HCT116 (cell line): ENCODE results near the gene IL19. TPM values are rescaled to one million over a fixed set of nuclear protein-coding genes. Genes with fewer than 3 reads are reported as not detected.

Experiments used
- ATAC-seq: fragments of 200-7000 bp; cut with Tn5 transposase; 2 replicates; pipeline ENCODE4 v1.9.1; 2020; ENCODE audit warnings: mild to moderate bottlenecking, moderate library complexity
- BruUV-seq: library from RNA; stranded (reverse); fragments of 400-500 nt; replicated peaks from 2 replicates; lab custom pipeline; 2021; lab: Mats Ljungman, UMichigan
- CTCF ChIA-PET: fragments of 300-600 bp; sonication (Branson Sonifier 250); formaldehyde crosslinking; loops from one replicate; lab custom pipeline; 2021; ENCODE audit warnings: antibody characterized with exemption; lab: Charles Lee
- POLR2A ChIA-PET: fragments of 300-600, 350-600 bp; sonication (Branson Sonifier 250); formaldehyde crosslinking; loops from one replicate; lab custom pipeline; 2021; ENCODE audit warnings: antibody characterized with exemption; lab: Charles Lee
- RAD21 ChIA-PET, 2 experiments: fragments of 300-600 bp; sonication (Branson Sonifier 250); formaldehyde crosslinking; loops; one replicate each; lab custom pipeline; 2023; ENCODE audit warnings: low total read pairs in 2 of 2; ENCODE audit not compliant: uncharacterized antibody in 2 of 2, unreplicated experiment in 2 of 2, low non-redundant PET in 1 of 2; lab: Charles Lee
- DNase-seq: peaks from one replicate; pipeline ENCODE4 v3.0.0-alpha.2; 2010; ENCODE audit warnings: low read depth, low spot score
- H2AFZ ChIP-seq: fragments of 200-600 bp; shearing (Covaris generic), sonication (generic); 2 replicates; pipeline ENCODE4 v1.6.1; 2017; ENCODE audit warnings: low read depth, mixed run types, mixed read lengths, antibody characterized with exemption, low read length; ENCODE audit not compliant: poor library complexity, severe bottlenecking
- H3K27ac ChIP-seq: 2 replicates; pipeline ENCODE4 v1.5.1; 2012; ENCODE audit warnings: low read depth, low read length
- H3K27me3 ChIP-seq: fragments of 200-600 bp; sonication (generic); 2 replicates; pipeline ENCODE4 v1.6.1; 2016; ENCODE audit warnings: mixed run types, low read length, mixed read lengths; ENCODE audit not compliant: insufficient read depth
- H3K36me3 ChIP-seq, 2 experiments: fragments of 200-500 bp in 1 of 2; fragments of 200-600 bp in 1 of 2; sonication (Bioruptor generic) in 1 of 2; sonication (generic) in 1 of 2; 2 replicates each; pipeline versions ENCODE4 v1.5.1 to v1.6.1; 2014 to 2016; ENCODE audit warnings: low read length in 2 of 2, inconsistent platforms in 1 of 2, mixed read lengths in 1 of 2, mixed run types in 1 of 2; ENCODE audit not compliant: insufficient read depth in 2 of 2, control insufficient read depth in 1 of 2
- H3K4me1 ChIP-seq, 2 experiments: fragments of 200-600 bp in 1 of 2; sonication (generic) in 1 of 2; 2 replicates each; pipeline versions ENCODE4 v1.5.1 to v1.6.1; 2012 to 2017; ENCODE audit warnings: low read length in 2 of 2, inconsistent platforms in 1 of 2, mild to moderate bottlenecking in 1 of 2, mixed read lengths in 1 of 2, mixed run types in 1 of 2, moderate library complexity in 1 of 2; ENCODE audit not compliant: insufficient read depth in 2 of 2, control insufficient read depth in 1 of 2
- H3K4me2 ChIP-seq: fragments of 200-600 bp; sonication (generic); 2 replicates; pipeline ENCODE4 v1.6.1; 2017; ENCODE audit warnings: mixed run types, low read length, mixed read lengths
- H3K4me3 ChIP-seq, 2 experiments: fragments of 200-600 bp in 1 of 2; sonication (generic) in 1 of 2; replicated peaks in 1 of 2; 2 replicates each; pipeline ENCODE4 v1.5.1; 2011 to 2016; ENCODE audit warnings: low read length in 2 of 2, control low read depth in 1 of 2, low read depth in 1 of 2, mild to moderate bottlenecking in 1 of 2, mixed read lengths in 1 of 2, mixed run types in 1 of 2
- H3K79me2 ChIP-seq: fragments of 200-600 bp; sonication (generic); 2 replicates; pipeline ENCODE4 v1.6.1; 2017; ENCODE audit warnings: mild to moderate bottlenecking, mixed run types, low read length, moderate library complexity, mixed read lengths; ENCODE audit not compliant: insufficient read depth
- H3K9ac ChIP-seq: fragments of 200-600 bp; sonication (generic); 2 replicates; pipeline ENCODE4 v1.6.1; 2016; ENCODE audit warnings: low read length, mixed read lengths
- H3K9me2 ChIP-seq: fragments of 200-600 bp; sonication (generic), shearing (Covaris generic); 2 replicates; pipeline ENCODE4 v1.6.1; 2017; ENCODE audit warnings: mixed run types, mild to moderate bottlenecking, moderate library complexity; ENCODE audit not compliant: insufficient read depth
- H3K9me3 ChIP-seq, 2 experiments: fragments of 200-500 bp in 1 of 2; fragments of 200-600 bp in 1 of 2; sonication (Bioruptor generic) in 1 of 2; sonication (generic) in 1 of 2; 2 replicates each; pipeline ENCODE4 v1.6.1; 2014 to 2017; ENCODE audit warnings: low read length in 2 of 2, mixed read lengths in 2 of 2, inconsistent platforms in 1 of 2, low read depth in 1 of 2, mild to moderate bottlenecking in 1 of 2, mixed run types in 1 of 2, moderate library complexity in 1 of 2; ENCODE audit not compliant: control insufficient read depth in 1 of 2, insufficient read depth in 1 of 2
- H4K20me1 ChIP-seq: fragments of 200-600 bp; sonication (generic), shearing (Covaris generic); 2 replicates; pipeline ENCODE4 v1.6.1; 2017; ENCODE audit warnings: mixed run types, mild to moderate bottlenecking, moderate library complexity; ENCODE audit not compliant: insufficient read depth
- CBX3 ChIP-seq: IDR thresholded peaks from 2 replicates; pipeline ENCODE4 v1.6.1; 2012; ENCODE audit warnings: low read depth
- CEBPB ChIP-seq: IDR thresholded peaks from 2 replicates; pipeline ENCODE4 v1.6.1; 2012; ENCODE audit warnings: low read depth
- ELF1 ChIP-seq: IDR thresholded peaks from 2 replicates; pipeline ENCODE4 v1.6.1; 2012; ENCODE audit warnings: low read depth, borderline replicate concordance
- EZH2 ChIP-seq: fragments of 200-600 bp; sonication (generic); IDR thresholded peaks from 2 replicates; pipeline ENCODE4 v1.6.1; 2017; ENCODE audit warnings: antibody characterized with exemption, mixed run types
- EZH2phosphoT487 ChIP-seq: fragments of 200-600 bp; IDR thresholded peaks from 2 replicates; pipeline ENCODE4 v1.6.1; 2018; ENCODE audit warnings: antibody characterized with exemption, borderline replicate concordance
- FOSL1 ChIP-seq: IDR thresholded peaks from 2 replicates; pipeline ENCODE4 v1.6.1; 2012; ENCODE audit warnings: low read depth
- JUND ChIP-seq: IDR thresholded peaks from 2 replicates; pipeline ENCODE4 v1.6.1; 2012
- POLR2A ChIP-seq: IDR thresholded peaks from 2 replicates; pipeline ENCODE4 v1.7.0; 2011; ENCODE audit warnings: borderline replicate concordance; ENCODE audit not compliant: insufficient read depth, insufficient read length; ENCODE audit errors: extremely low read depth
- POLR2AphosphoS5 ChIP-seq: IDR thresholded peaks from 2 replicates; pipeline ENCODE4 v1.6.1; 2011; ENCODE audit warnings: mild to moderate bottlenecking, low read depth, low read length, moderate library complexity
- RAD21 ChIP-seq: IDR thresholded peaks from 2 replicates; pipeline ENCODE4 v1.6.1; 2012; ENCODE audit warnings: low read depth, mild to moderate bottlenecking
- SIN3A ChIP-seq: IDR thresholded peaks from 2 replicates; pipeline ENCODE4 v1.6.1; 2012; ENCODE audit warnings: low read depth
- SRF ChIP-seq: IDR thresholded peaks from 2 replicates; pipeline ENCODE4 v1.6.1; 2012; ENCODE audit warnings: low read depth
- TCF7L2 ChIP-seq: IDR thresholded peaks from 2 replicates; pipeline ENCODE4 v1.7.0; 2011; ENCODE audit warnings: borderline replicate concordance, inconsistent platforms; ENCODE audit not compliant: insufficient read depth, insufficient read length; ENCODE audit errors: extremely low read depth
- YY1 ChIP-seq: IDR thresholded peaks from 2 replicates; pipeline ENCODE4 v1.6.1; 2011; ENCODE audit warnings: low read length, low read depth, moderate library complexity, mild to moderate bottlenecking; ENCODE audit not compliant: insufficient replicate concordance; ENCODE audit errors: extremely low read depth
- ZFX ChIP-seq: fragments of 450-650 bp; IDR thresholded peaks from 2 replicates; pipeline ENCODE4 v1.6.1; 2017
- ZNF274 ChIP-seq: fragments of 200-500 bp; sonication (Bioruptor generic); IDR thresholded peaks from 2 replicates; pipeline ENCODE4 v1.6.1; 2014; ENCODE audit warnings: mild to moderate bottlenecking, low read depth, low read length, inconsistent platforms
- intact Hi-C: fragments of 100-400 bp; cut with micrococcal nuclease; formaldehyde crosslinking; loops from 2 replicates; pipeline ENCODE4 v1.10.0; 2022
- total RNA-seq: library from RNA; stranded (reverse); gene quantifications from one replicate; pipeline ENCODE4 v1.2.1, GENCODE V29; 2021; ENCODE audit not compliant: unreplicated experiment
- TF ChIP-seq, protein P1 (sequence below): IDR thresholded peaks from 2 replicates; pipeline ENCODE4 v1.6.1; 2012
- TF ChIP-seq, protein P2 (sequence below): IDR thresholded peaks from 2 replicates; pipeline ENCODE4 v1.6.1; 2012
- TF ChIP-seq, protein P3 (sequence below): IDR thresholded peaks from 2 replicates; pipeline ENCODE4 v1.6.1; 2011; ENCODE audit warnings: mild to moderate bottlenecking, low read length, moderate library complexity; ENCODE audit not compliant: insufficient replicate concordance; ENCODE audit errors: extremely low read depth
- TF ChIP-seq, protein P4 (sequence below): IDR thresholded peaks from 2 replicates; pipeline ENCODE4 v1.6.1; 2012; ENCODE audit warnings: low read depth

The IL19 gene
- total RNA-seq, 1 experiment from 2014 or later = not detected

DNA sequence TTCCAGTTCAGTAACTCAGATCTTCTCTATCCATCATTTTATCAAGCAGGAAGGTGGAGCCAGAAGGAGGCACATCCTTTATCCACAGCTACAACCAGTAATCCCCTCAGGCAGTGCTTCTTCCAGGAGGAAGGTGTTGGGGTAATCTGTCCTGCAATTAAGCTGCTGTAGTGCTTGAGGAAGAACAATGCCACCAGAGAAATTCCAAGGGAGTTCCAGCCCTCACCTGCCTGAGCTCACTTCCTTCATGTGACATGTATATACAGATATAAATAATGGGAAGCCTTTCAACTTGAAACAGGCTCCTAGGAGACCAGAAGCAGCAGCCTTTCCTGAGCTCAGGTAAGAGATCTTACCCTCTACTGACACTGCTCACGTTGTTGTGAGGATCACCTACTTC, 92.7 kb downstream of the IL19 start:
- ChIA-PET RAD21 (no interaction called here), POLR2A (no interaction called here), CTCF (no interaction called here)
- no peaks in the 10 kb centered on the region for H3K79me2 ChIP-seq
- no TSS peak for BruUV-seq
- ATAC-seq (no peak), DNase-seq (no peak)
- H3K4me2 ChIP-seq = no peak overlapping the region
- no peaks in the 10 kb centered on the region for H4K20me1 ChIP-seq
- TF ChIP-seq YY1 = no peak
- TF ChIP-seq EZH2phosphoT487 = no peak
- TF ChIP-seq ZFX = no peak
- TF ChIP-seq CEBPB = no peak
- no peak for TF ChIP-seq RAD21
- TF ChIP-seq, protein P1, sequence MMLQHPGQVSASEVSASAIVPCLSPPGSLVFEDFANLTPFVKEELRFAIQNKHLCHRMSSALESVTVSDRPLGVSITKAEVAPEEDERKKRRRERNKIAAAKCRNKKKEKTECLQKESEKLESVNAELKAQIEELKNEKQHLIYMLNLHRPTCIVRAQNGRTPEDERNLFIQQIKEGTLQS = no peak
- no peak for TF ChIP-seq POLR2AphosphoS5
- no peak for TF ChIP-seq ELF1
- TF ChIP-seq FOSL1 = no peak
- no peak for TF ChIP-seq JUND
- no peak for TF ChIP-seq CBX3
- TF ChIP-seq EZH2 = no peak
- no peak for TF ChIP-seq TCF7L2
- TF ChIP-seq ZNF274 = no peak
- TF ChIP-seq, protein P2, sequence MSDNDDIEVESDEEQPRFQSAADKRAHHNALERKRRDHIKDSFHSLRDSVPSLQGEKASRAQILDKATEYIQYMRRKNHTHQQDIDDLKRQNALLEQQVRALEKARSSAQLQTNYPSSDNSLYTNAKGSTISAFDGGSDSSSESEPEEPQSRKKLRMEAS = no peak
- TF ChIP-seq, protein P3, sequence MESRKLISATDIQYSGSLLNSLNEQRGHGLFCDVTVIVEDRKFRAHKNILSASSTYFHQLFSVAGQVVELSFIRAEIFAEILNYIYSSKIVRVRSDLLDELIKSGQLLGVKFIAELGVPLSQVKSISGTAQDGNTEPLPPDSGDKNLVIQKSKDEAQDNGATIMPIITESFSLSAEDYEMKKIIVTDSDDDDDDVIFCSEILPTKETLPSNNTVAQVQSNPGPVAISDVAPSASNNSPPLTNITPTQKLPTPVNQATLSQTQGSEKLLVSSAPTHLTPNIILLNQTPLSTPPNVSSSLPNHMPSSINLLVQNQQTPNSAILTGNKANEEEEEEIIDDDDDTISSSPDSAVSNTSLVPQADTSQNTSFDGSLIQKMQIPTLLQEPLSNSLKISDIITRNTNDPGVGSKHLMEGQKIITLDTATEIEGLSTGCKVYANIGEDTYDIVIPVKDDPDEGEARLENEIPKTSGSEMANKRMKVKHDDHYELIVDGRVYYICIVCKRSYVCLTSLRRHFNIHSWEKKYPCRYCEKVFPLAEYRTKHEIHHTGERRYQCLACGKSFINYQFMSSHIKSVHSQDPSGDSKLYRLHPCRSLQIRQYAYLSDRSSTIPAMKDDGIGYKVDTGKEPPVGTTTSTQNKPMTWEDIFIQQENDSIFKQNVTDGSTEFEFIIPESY = no peak
- TF ChIP-seq SRF = no peak
- TF ChIP-seq POLR2A = no peak
- no peak for TF ChIP-seq SIN3A
- TF ChIP-seq, protein P4, sequence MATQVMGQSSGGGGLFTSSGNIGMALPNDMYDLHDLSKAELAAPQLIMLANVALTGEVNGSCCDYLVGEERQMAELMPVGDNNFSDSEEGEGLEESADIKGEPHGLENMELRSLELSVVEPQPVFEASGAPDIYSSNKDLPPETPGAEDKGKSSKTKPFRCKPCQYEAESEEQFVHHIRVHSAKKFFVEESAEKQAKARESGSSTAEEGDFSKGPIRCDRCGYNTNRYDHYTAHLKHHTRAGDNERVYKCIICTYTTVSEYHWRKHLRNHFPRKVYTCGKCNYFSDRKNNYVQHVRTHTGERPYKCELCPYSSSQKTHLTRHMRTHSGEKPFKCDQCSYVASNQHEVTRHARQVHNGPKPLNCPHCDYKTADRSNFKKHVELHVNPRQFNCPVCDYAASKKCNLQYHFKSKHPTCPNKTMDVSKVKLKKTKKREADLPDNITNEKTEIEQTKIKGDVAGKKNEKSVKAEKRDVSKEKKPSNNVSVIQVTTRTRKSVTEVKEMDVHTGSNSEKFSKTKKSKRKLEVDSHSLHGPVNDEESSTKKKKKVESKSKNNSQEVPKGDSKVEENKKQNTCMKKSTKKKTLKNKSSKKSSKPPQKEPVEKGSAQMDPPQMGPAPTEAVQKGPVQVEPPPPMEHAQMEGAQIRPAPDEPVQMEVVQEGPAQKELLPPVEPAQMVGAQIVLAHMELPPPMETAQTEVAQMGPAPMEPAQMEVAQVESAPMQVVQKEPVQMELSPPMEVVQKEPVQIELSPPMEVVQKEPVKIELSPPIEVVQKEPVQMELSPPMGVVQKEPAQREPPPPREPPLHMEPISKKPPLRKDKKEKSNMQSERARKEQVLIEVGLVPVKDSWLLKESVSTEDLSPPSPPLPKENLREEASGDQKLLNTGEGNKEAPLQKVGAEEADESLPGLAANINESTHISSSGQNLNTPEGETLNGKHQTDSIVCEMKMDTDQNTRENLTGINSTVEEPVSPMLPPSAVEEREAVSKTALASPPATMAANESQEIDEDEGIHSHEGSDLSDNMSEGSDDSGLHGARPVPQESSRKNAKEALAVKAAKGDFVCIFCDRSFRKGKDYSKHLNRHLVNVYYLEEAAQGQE = no peak
- no peaks in the 10 kb centered on the region for H3K36me3 ChIP-seq
- intact Hi-C loops = loop anchor here (5.0 kb wide), 1 partner anchor 119 kb away; no protein-coding TSS in a partner anchor
- no peak overlapping the region for H2AFZ ChIP-seq
- H3K27me3 ChIP-seq = no peaks in the 10 kb centered on the region
- no peaks in the 10 kb centered on the region for H3K9me2 ChIP-seq
- no peaks in the 10 kb centered on the region for H3K9me3 ChIP-seq
- H3K4me1 ChIP-seq = peaks cover 0 to 7% of the 10 kb centered on the region in 2 experiments; a peak in 2 of 4 replicates
- no peak overlapping the region for H3K4me3 ChIP-seq
- no peak overlapping the region for H3K27ac ChIP-seq
- no peak overlapping the region for H3K9ac ChIP-seq
